ENCODE data around the gene FOLR3.
"Not testable (repeated sequence)": the region's sequence is repeated elsewhere in the genome, so short reads cannot be mapped to it uniquely, and the experiment has no call there.

Gene FOLR3

GRCh38 chr11:72135473-72135872 lies at the start of gene FOLR3:
FOLR3 (plus strand) TSS chr11:72135725; CDS start chr11:72135953, 228 bp downstream.
- DNase-seq, result not testable (repeated sequence)

DNA sequence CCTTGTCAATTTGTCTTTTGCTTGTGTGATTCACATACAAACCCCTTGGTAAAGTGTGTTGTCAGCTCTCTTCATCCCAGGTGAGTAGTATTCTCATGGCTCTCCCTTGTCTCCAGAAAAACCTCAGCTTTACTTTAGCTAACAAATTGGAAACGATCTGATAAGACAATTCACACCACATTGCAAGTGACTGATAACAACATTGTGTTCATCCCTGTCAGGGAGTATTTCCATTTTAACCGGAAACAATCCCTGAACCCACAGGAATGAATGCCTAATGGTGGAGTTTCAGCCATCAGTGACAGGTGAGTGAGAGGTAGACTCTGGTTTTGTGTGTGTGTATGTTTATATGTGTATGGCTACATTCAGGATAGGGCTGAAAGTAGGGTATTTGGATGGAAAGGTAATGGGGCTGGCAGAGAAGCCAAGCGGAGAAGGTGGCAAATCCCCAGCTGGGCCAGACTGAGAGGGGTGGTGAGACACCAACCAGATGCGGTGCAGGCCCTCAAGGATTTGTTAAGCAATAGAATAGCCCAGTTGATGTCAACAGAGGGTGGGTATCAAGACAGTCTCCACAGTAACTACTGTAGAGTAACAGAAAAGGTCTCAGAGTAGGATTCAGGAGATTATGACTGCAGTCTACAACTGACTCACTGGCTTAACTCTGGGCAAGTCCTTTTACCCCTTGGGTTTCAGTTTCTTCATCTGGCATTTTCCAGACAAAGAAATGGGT lies 47.3 kb upstream of the FOLR3 start:
- DNase-seq, result no peak

GRCh38 chr11:72091292-72091691 lies 44.2 kb upstream of the FOLR3 start:
- DNase-seq, result peak; percentile 76

GRCh38 chr11:72098741-72099140 lies 36.8 kb upstream of the FOLR3 start:
- no peak for DNase-seq

GRCh38 chr11:72100009-72100408 lies 35.5 kb upstream of the FOLR3 start:
- DNase-seq, result no peak

- no peak for DNase-seq
These were observed 35.1 kb upstream of the FOLR3 start for GRCh38 chr11:72100462-72100861.

GRCh38 chr11:72102162-72102561 lies 33.4 kb upstream of the FOLR3 start:
- DNase-seq, result no peak

GRCh38 chr11:72102631-72102945 lies 32.9 kb upstream of the FOLR3 start:
- no peak for DNase-seq

- peak; percentile 98 for DNase-seq
These were observed 32.4 kb upstream of the FOLR3 start, which contains the start of gene LAMTOR1 for GRCh38 chr11:72102946-72103753. LAMTOR1 (minus strand) TSS chr11:72103297; CDS start chr11:72103224, 73 bp downstream.

DNA sequence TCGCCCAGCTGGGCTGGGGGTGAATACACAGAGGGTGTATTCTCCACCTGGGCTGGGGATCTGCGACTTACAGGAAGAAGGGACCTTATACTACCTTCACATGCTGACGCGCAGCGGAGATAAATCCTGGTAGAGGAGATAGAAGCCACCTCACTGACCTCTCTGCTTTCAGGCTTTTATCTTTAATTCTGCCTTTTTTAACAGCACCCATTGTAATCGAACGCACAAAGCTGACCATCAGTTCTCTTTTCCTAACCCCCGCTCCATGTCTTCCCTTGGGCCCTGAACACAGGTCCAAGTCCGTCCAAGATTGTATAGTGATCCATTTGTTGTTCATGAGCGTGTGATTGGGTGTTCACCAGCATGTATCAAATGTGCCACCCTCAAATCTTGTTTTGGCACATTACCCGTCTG lies 31.8 kb upstream of the FOLR3 start:
- DNase-seq, result no peak

DNA sequence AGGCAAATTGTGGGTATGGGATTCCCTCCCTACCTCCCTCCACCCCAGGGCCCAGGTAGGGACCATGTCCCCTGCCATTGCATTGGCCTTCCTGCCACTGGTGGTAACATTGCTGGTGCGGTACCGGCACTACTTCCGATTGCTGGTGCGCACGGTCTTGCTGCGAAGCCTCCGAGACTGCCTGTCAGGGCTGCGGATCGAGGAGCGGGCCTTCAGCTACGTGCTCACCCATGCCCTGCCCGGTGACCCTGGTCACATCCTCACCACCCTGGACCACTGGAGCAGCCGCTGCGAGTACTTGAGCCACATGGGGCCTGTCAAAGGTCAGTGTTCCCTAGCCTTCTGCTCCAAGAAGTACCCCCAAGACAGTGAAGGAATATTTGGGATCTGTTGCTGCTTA lies 29.6 kb upstream of the FOLR3 start, which contains the start of gene TOMT:
TSS of gene TOMT (plus strand) at position 37 of the 400 bp plus-strand sequence. CDS start at position 65, 28 bp downstream.
- DNase-seq, result no peak

DNA sequence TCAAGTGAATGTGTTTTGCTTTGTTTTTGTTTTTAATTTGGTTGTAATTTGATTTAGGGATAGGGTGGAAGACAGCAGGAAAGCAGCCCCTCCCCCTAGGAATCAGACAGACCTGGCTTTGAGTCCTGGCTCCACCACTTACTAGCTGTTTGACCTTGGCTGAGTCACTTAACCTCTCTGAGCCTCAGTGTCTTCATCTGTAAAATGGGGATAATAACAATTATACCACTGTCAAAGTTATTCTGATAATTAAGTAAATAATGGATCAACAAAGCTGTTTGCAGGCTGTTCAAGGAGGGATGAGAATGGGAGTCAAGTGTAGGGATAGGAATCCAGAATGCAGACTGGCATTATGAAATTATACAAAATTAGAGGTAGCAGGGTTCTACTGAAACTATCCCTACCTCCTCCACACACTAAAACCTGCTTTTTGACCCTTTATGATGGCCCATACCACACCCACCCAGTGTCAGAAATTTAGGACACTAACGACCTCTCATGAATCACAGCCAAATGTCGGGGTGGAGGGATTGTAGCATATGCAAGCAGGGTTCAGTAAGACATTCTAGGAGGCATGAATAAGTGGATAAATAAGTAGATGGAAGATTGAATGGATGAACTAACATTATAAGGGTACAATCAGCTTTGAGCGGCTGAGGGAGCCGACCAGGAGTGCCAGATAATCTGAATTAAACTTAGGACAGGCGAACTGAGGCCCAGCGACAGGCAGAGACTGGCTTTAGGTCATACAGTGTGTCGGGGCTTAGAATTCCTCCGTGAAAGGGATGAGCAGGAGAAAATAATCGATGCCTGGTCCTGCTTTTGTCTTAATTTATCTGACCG lies 24.0 kb upstream of the FOLR3 start:
- no peak for DNase-seq

- peak; percentile 99 for DNase-seq
These were observed 23.2 kb upstream of the FOLR3 start, which contains the start of gene ANAPC15 for GRCh38 chr11:72112143-72112977. ANAPC15 (minus strand) TSS chr11:72112695; CDS start chr11:72111276, 1,419 bp downstream.

DNA sequence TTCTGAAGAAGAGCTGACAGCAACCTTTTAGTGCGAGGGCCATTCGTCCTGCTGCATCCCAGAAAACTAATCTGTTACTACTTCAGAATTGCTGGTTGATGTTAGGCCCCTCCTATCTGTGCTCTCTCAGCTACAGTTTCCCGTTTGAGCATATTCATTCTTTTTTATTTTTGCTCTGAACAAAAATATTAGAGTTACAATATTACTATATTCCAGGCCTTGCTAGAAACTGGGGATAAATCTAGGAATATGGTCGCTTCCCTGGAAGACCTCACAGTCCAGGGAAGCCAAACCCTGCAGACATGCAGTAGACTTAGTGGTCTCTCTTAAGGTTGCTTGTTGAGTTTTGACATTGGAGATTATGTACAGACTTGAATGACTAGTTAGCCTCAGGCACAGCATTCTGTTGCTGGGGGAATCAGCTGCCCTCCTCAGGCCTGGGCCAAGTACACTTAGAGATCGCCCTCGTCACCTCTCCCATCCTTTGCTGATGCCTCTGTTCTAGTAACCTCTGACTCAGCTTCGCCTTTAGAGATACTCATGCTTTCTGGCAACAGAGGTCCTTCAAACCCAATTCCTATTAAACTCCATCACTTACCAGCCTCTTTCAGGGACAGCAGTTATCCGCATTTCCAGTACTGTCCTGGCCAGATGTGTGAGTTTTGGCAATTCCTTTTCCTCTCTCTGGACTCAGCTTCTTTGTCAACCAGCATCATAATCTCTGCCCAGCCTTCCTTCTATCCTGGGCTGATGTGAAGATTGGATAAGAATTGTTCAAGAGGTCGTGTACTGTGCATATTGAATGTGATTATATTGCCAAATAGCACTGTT lies 22.3 kb upstream of the FOLR3 start:
- no peak for DNase-seq

DNA sequence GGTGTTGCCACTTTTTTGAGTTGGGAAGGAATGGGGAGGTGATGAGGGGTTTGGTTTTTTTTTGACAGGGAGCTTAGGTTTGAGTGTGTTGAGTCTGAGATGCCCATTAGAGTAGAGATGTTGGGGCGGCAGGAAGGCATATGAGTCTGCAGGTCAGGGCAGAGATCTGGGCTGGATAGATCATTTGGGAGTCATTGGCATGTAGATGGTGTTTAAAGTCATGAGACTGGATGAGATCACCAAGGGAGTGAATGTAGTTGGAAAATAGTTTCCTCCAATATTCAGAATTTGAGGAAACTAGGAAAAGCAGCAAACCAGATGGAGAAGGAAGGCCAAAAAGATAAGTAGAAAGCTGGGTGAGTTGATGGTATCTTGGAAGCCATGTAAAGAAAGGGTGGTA lies 21.0 kb upstream of the FOLR3 start:
- DNase-seq, result no peak

GRCh38 chr11:72116019-72116755 lies 19.3 kb upstream of the FOLR3 start:
- no peak for DNase-seq

DNA sequence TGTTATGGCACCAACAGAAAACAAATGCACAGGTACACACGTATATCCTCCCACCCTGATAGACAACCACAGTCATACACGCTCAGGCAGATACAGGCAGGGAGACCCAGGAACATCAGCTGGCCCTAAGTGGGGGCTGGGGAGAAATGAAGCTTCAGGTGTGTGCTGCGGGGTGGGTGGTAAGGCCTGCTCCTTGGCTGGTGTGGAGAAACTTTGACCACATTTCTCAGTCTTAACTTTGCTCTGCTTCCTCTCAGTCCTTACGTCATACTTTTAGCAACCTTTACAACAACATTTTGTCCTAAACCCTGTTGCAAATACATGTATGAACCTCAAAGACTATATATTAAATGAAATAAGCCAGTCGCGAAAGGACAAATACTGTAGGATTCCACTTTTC lies 16.3 kb upstream of the FOLR3 start:
- DNase-seq, result no peak

DNA sequence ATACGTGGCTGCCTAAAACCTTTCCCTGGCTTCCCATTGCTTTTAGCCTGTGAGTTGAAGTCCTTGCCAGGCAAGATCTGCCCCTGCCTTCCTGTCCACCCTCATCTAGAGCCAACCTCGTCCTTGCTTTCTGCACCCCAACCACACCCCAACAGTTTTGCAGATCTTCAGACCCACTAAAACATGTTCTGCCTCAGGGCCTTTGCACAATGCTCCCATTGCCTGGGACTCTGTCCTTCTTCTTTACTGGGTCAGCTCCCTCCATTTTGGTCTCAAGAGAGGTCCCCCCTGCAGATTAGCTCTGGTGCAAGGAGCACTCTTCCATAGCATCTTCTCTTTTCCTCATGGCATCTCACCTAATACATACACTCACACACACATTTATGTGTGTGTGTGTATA lies 14.6 kb upstream of the FOLR3 start:
- no peak for DNase-seq

- DNase-seq, result no peak
These were observed 12.9 kb upstream of the FOLR3 start for GRCh38 chr11:72122607-72123006.

GRCh38 chr11:72123117-72123653 lies 12.3 kb upstream of the FOLR3 start:
- no peak for DNase-seq

Measured in CD4-positive, alpha-beta T cell treated with Interleukin-12 subunit alpha and Interleukin-12 subunit beta, for 1 hour (primary cell).